DOHH2 (cell line): Measurements from ENCODE around the gene SIVA1.

Experiments used
- EZH2phosphoT487 ChIP-seq: fragments of 200-600 bp; sonication (generic); IDR thresholded peaks from 2 replicates; pipeline ENCODE4 v1.6.1; 2017; ENCODE audit warnings: borderline replicate concordance, mild to moderate bottlenecking, antibody characterized with exemption, low read length, moderate library complexity, mixed read lengths
- TF ChIP-seq, protein P1 (sequence below): fragments of 200-600 bp; sonication (generic); IDR thresholded peaks from one replicate; pipeline ENCODE4 v1.5.1; 2014; ENCODE audit warnings: antibody characterized with exemption, mild to moderate bottlenecking, low read depth, low read length; ENCODE audit not compliant: poor library complexity, severe bottlenecking

DNA sequence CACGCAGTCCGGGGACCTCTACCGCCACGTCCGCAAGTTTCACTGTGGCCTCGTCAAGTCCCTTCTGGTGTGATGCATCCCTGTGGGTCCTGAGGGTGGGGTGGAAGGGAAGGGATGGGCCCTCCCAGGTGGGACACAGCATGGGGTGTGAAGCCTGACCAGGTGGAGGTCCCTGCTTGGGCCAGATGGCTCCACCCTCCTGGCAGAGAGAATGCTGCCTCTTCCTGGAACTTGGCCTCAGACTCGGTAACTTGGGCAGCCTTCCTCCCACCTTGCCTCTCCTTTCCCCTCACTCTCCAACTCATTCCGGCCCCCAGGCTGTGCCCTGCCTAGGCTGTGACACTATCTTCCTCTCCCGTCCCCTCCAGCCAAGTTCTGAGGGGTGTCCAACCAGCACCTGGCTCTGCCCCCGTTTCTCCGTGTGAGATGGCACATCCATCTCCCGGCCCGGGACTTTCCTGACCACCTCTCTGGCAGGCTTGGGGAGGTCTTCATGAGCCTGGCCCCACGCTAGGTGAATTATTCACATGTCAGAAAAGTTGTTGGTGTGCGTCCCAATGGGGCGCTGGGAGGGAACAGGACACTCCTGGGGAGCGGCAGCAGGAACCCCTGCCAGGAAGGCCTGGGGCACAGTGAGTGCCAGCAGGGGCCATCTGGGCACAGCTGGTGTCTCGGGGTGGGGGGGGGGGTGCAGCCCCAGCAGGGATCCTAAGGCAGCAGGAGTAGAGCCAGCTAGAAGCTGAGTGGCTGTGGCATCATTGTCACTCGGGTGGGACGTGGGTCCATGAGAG is 49.6 kb downstream of the SIVA1 start:
- TF ChIP-seq, protein P1, sequence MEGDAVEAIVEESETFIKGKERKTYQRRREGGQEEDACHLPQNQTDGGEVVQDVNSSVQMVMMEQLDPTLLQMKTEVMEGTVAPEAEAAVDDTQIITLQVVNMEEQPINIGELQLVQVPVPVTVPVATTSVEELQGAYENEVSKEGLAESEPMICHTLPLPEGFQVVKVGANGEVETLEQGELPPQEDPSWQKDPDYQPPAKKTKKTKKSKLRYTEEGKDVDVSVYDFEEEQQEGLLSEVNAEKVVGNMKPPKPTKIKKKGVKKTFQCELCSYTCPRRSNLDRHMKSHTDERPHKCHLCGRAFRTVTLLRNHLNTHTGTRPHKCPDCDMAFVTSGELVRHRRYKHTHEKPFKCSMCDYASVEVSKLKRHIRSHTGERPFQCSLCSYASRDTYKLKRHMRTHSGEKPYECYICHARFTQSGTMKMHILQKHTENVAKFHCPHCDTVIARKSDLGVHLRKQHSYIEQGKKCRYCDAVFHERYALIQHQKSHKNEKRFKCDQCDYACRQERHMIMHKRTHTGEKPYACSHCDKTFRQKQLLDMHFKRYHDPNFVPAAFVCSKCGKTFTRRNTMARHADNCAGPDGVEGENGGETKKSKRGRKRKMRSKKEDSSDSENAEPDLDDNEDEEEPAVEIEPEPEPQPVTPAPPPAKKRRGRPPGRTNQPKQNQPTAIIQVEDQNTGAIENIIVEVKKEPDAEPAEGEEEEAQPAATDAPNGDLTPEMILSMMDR, result no peak
- no peak for TF ChIP-seq EZH2phosphoT487
